Aorta (tissue), 5 donors: ENCODE data around the gene TERB1. TPM values are rescaled to one million over a fixed set of nuclear protein-coding genes. Genes with fewer than 3 reads are reported as not detected.
A peak's percentile ranks its signal among the peaks of the same experiment; 100 is the strongest.

Experiments
- ATAC-seq: fragments of 200-7000 bp; cut with Tn5 transposase; one replicate; pipeline ENCODE4 v1.9.1; 2022; ENCODE audit warnings: moderate library complexity; ENCODE audit not compliant: low FRiP score
- DNase-seq, 2 donors: peaks; one replicate each; pipeline ENCODE4 v3.0.0-alpha.2; 2020
- H3K27ac ChIP-seq, 2 donors: one replicate each; pipeline ENCODE4 v1.5.1; 2013; ENCODE audit warnings: low read length in 2 of 2, mild to moderate bottlenecking in 2 of 2, moderate library complexity in 2 of 2, control low read depth in 1 of 2, inconsistent platforms in 1 of 2, low read depth in 1 of 2
- H3K27me3 ChIP-seq, 2 donors: one replicate each; pipeline ENCODE4 v1.6.1; 2013; ENCODE audit warnings: control low read depth in 1 of 2, low read length in 1 of 2, mild to moderate bottlenecking in 1 of 2, moderate library complexity in 1 of 2; ENCODE audit not compliant: insufficient read depth in 2 of 2, control insufficient read depth in 1 of 2
- H3K36me3 ChIP-seq, 2 donors: one replicate each; pipeline ENCODE4 v1.6.1; 2013; ENCODE audit warnings: control low read depth in 1 of 2, low read length in 1 of 2, mild to moderate bottlenecking in 1 of 2; ENCODE audit not compliant: insufficient read depth in 2 of 2, control insufficient read depth in 1 of 2
- H3K4me1 ChIP-seq, 2 donors: one replicate each; pipeline ENCODE4 v1.6.1; 2013; ENCODE audit warnings: low read length in 2 of 2, control low read depth in 1 of 2, mild to moderate bottlenecking in 1 of 2, moderate library complexity in 1 of 2; ENCODE audit not compliant: insufficient read depth in 2 of 2, control insufficient read depth in 1 of 2
- H3K4me3 ChIP-seq, 2 donors: one replicate each; pipeline ENCODE4 v1.5.1; 2013; ENCODE audit warnings: low read length in 2 of 2, control low read depth in 1 of 2, mild to moderate bottlenecking in 1 of 2
- H3K9me3 ChIP-seq: one replicate; pipeline ENCODE4 v1.6.1; 2013; ENCODE audit warnings: mild to moderate bottlenecking, low read length; ENCODE audit not compliant: control insufficient read depth
- WGBS, 2 donors: extraction: QIAGEN DNeasy Blood & Tissue Kit; methylation state at CpG; one replicate each; pipeline ENCODE4 v1.1.7; 2013; 5-methylcytosine and 5-hydroxymethylcytosine counted together
- intact Hi-C, 2 donors: fragments of 100-400 bp; cut with DNase I; formaldehyde crosslinking; loops; one replicate each; pipeline versions ENCODE4 v1.14.2 to v1.15.0; 2022
- long read RNA-seq, 2 donors: library from polyadenylated mRNA; unstranded; transcript quantifications; one replicate each; pipeline ENCODE4 v2.0.0, GENCODE V29; 2020 to 2021
- polyA plus RNA-seq, 2 donors: library from polyadenylated mRNA; stranded (reverse); fragments of 200-250 nt; gene quantifications; one replicate each; pipeline ENCODE4 v1.2.3, GENCODE V29; 2013
- total RNA-seq, 2 donors: library from RNA; stranded (reverse); fragmentation: NEBNext Ultra II Directional; extraction: Animal tissue kit (Norgen Biotek cat#: 25700); gene quantifications; one replicate each; pipeline ENCODE4 v1.2.1, GENCODE V29; 2021
- donor health status: healthy with polysubstance abuse.
- donor health status: Bipolar disorder and iron deficiency.
- donor health status: DM: no; HTN: no; CAD: no.
- donor health status: DM: no; HTN: no; CAD: no.
- donor health status: DM: yes; HTN: yes; CAD: no.

TERB1 gene, protein sequence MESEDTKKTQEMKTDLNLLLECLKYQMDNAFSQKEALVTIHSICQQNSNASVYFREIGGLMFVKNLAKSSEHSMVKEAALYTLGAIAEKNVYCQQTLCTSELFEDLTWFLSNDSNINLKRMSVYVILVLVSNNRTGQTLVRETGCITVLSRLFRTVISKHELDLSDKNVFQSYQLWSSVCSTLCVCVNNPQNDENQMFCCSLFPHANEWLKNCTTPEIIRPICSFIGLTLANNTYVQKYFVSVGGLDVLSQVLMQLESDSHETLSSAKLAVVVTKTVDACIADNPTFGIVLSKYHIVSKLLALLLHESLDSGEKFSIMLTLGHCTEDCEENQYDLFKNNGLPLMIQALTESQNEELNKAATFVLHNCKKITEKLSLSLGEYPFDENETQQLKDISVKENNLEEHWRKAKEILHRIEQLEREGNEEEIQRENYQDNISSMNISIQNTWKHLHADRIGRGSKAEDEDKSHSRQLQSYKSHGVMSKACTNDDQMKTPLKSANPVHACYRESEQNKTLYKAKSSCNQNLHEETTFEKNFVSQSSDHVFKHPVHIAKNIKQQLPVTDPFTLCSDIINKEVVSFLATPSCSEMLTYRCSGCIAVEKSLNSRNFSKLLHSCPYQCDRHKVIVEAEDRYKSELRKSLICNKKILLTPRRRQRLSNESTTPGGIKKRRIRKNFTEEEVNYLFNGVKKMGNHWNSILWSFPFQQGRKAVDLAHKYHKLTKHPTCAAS
- not detected for total RNA-seq
- not detected for polyA plus RNA-seq
- long read RNA-seq, donor 1, result 0 reads
- long read RNA-seq, donor 2, result 0 reads

DNA sequence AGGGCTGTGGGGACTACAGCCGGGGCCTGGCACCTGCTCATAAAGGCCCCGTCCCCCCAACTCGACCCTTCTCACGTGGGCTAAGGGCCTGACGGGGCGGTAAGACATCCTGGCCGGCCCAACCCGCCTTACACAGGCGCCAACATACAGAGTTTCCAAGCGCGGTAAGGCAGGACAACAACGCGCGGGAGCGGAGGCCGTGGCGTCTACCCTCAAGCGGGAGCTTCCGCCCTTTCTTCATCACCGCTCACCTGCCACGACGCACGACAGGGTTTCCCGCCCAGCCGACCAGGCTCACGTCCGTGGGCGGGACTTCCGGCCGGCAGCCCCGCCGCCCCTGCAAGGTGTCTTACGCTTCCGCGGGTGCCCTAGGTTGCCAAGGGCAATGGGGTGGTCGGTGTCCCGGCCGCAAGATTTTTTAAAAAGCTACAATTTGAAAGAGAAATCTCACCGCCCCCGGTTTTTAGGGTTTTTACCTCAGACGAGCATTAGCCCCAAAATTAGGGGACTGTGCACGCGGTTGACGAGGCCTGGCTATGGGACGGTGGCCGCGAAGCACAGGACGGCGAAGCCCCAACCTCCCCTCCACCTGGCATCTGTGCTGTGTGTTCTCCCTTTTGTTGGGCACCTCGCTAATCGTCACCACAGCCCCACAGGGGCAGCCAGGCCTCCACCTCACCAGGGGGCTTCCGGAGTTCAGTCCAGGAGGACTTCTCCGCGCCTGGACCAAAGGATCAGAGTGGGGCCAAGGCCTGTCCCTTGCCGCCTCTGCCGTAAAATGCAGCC lies at the start of gene TERB1:
Gene TERB1, minus strand, starts transcription at position 265 of the 786 bp plus-strand sequence. CDS start 4,786 bp downstream, outside the sequence.
- H3K27ac ChIP-seq, result no peak within 1 kb of the TSS
- no peaks in the 10 kb centered on the region for H3K27me3 ChIP-seq
- no peak for DNase-seq
- WGBS, 2 donors, result 83 to 87% methylated on average over 56 of the region's 56 CpGs
- peaks cover 2 to 3% of the 10 kb centered on the region in 2 donors for H3K36me3 ChIP-seq
- peak; percentile 29 for ATAC-seq
- intact Hi-C loops, result no loop called here
- H3K9me3 ChIP-seq, result no peaks in the 10 kb centered on the region
- no peak within 1 kb of the TSS for H3K4me3 ChIP-seq
- H3K4me1 ChIP-seq, result no peaks in the 10 kb centered on the region

DNA sequence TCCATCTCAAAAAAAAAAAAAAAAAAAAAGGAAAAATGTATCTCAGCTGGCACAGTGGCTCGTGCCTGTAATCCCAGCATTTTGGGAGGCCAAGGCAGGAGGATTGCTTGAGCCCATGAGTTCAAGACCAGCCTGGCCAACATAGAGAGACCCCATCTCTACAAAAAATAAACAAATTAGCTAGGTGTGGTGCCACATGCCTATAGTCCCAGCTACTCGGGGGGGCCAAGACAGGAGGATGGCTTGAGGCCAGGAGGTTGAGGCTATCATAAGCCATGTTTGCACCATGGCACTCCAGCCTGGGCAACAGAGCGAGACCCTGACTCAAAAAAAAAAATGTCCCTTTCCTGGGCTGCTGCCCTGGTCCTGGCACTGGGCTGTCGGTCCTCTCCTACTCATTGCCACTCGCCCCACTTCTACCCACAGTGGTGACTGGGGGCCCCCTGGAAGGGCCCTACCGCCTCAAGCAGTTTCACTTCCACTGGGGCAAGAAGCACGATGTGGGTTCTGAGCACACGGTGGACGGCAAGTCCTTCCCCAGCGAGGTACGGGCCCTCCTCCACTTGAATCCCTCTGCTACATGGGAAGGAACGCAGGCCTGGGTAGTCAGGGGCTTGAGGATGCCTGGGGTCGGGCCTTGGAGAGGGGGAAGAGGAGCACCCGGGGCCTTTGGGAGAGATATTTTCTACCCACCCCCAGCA lies 48.9 kb upstream of the TERB1 start:
- ATAC-seq (no peak), DNase-seq (peak in 1 of 2 donors; percentile 16)
- no peaks in the 10 kb centered on the region for H3K36me3 ChIP-seq
- whole genome bisulfite sequencing, 2 donors, result 92 to 96% methylated on average over 13 to 14 of the region's 14 CpGs
- intact Hi-C loops, result no loop called here
- H3K27me3 ChIP-seq, result no peaks in the 10 kb centered on the region
- no peak overlapping the region for H3K4me3 ChIP-seq
- no peaks in the 10 kb centered on the region for H3K9me3 ChIP-seq
- H3K4me1 ChIP-seq, result no peaks in the 10 kb centered on the region
- H3K27ac ChIP-seq, result no peak overlapping the region

- intact Hi-C loops, result no loop called here
- Histone ChIP-seq H3K9me3 (no peaks in the 10 kb centered on the region), H3K4me3 (no peak overlapping the region), H3K36me3 (no peaks in the 10 kb centered on the region), H3K4me1 (no peaks in the 10 kb centered on the region), H3K27ac (no peak overlapping the region), H3K27me3 (no peaks in the 10 kb centered on the region)
- 90 to 93% methylated on average over 4 of the region's 4 CpGs for WGBS, 2 donors
- ATAC-seq (no peak), DNase-seq (peak in 1 of 2 donors; percentile 24)
Measured at GRCh38 chr16:66849549-66849948, 48.2 kb upstream of the TERB1 start.

DNA sequence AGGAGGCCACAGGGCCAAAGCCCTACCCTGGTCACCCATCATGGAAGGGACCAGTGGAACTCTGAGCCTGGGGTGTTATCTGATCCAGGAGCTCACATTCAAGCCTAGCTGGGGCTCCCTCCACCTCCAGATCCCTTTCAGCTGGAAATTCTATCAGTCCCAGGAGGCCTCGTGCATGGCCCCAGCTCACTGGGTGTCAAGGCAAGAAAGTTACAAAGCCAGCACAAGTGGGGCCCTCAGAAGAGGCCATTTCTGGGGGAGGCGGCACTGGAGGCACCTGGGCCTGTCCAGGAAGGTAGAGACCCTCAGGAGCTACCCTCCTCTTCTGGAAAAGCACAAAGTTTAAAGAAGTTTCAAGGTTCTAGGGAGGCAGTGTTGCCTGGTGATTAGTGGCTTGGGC lies 47.6 kb upstream of the TERB1 start:
- no peak for ATAC-seq

DNA sequence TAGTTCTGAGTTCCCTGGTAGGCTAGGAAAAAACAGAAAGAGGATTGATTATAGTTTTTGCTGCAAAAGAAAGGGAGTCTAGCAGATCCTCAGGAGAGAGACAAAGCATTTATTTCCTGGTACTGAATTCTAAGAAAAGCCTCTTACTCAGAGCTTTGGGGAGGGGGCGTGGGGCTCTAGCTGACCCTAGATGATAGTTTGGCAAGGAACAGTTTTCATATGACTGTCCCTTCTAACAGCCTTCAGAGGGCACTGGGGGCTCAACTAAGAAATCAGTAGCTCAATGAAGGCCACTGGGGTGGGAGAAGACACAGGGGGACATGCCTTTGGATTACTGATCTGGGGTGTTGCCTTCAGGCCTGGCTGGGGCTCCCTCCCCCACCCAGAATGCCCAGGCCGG lies 46.8 kb upstream of the TERB1 start:
- ATAC-seq (no peak), DNase-seq (no peak)
- WGBS, 2 donors, result 92 to 94% methylated on average over 2 of the region's 2 CpGs
- H3K36me3 ChIP-seq, result no peaks in the 10 kb centered on the region
- no peak overlapping the region for H3K27ac ChIP-seq
- no peaks in the 10 kb centered on the region for H3K27me3 ChIP-seq
- intact Hi-C loops, result no loop called here
- no peaks in the 10 kb centered on the region for H3K4me1 ChIP-seq
- no peak overlapping the region for H3K4me3 ChIP-seq
- no peaks in the 10 kb centered on the region for H3K9me3 ChIP-seq

More for the DNA sequence above, 47.6 kb upstream of the TERB1 start:
- peak in 1 of 2 donors; percentile 13 for DNase-seq
- Histone ChIP-seq H3K36me3 (no peaks in the 10 kb centered on the region), H3K27ac (no peak overlapping the region), H3K27me3 (no peaks in the 10 kb centered on the region), H3K9me3 (no peaks in the 10 kb centered on the region), H3K4me3 (no peak overlapping the region), H3K4me1 (no peaks in the 10 kb centered on the region)
- intact Hi-C loops, result no loop called here
- 95 to 97% methylated on average over 2 of the region's 2 CpGs for WGBS, 2 donors

GRCh38 chr16:66847533-66848067 lies 46.2 kb upstream of the TERB1 start:
- ATAC-seq, result no peak
- intact Hi-C loops, result no loop called here
- Histone ChIP-seq H3K9me3 (no peaks in the 10 kb centered on the region), H3K4me1 (no peaks in the 10 kb centered on the region), H3K36me3 (no peaks in the 10 kb centered on the region), H3K27ac (no peak overlapping the region), H3K27me3 (no peaks in the 10 kb centered on the region), H3K4me3 (no peak overlapping the region)
- WGBS, 2 donors, result 83 to 86% methylated on average over 6 of the region's 6 CpGs
- DNase-seq, result no peak

- intact Hi-C loops, result no loop called here
- no peaks in the 10 kb centered on the region for H3K27me3 ChIP-seq
- H3K9me3 ChIP-seq, result no peaks in the 10 kb centered on the region
- peak; percentile 9 to 57 for DNase-seq
- no peak overlapping the region for H3K4me3 ChIP-seq
- no peaks in the 10 kb centered on the region for H3K4me1 ChIP-seq
- H3K27ac ChIP-seq, result no peak overlapping the region
- H3K36me3 ChIP-seq, result no peaks in the 10 kb centered on the region
- ATAC-seq, result no peak
- WGBS, 2 donors, result 96% methylated on average over 6 of the region's 6 CpGs
Measured at GRCh38 chr16:66846831-66847230, 45.4 kb upstream of the TERB1 start.

GRCh38 chr16:66846266-66846665 lies 44.9 kb upstream of the TERB1 start:
- Histone ChIP-seq H3K27ac (no peak overlapping the region), H3K36me3 (no peaks in the 10 kb centered on the region), H3K27me3 (no peaks in the 10 kb centered on the region), H3K4me3 (no peak overlapping the region), H3K9me3 (no peaks in the 10 kb centered on the region), H3K4me1 (no peaks in the 10 kb centered on the region)
- peak in 1 of 2 donors; percentile 32 for DNase-seq
- intact Hi-C loops, result no loop called here
- whole genome bisulfite sequencing, 2 donors, result 72 to 79% methylated on average over 1 of the region's 1 CpG
- ATAC-seq, result no peak
